GM19468 (cell line): ENCODE data around the gene CHRM1.
"Not testable (repeated sequence)": the region's sequence is repeated elsewhere in the genome, so short reads cannot be mapped to it uniquely, and the experiment has no call there.

Experiments
- ATAC-seq: cut with Tn5 transposase; IDR thresholded peaks from one replicate; pipeline ENCODE4 v1.9.1; 2021; ENCODE audit warnings: mild to moderate bottlenecking, moderate library complexity, moderate number of reproducible peaks; ENCODE audit not compliant: unreplicated experiment; ENCODE audit errors: extremely low read depth

The CHRM1 gene

GRCh38 chr11:62880231-62880802, 40.8 kb downstream of the CHRM1 start:
- ATAC-seq, result no peak

- no peak for ATAC-seq
Measured at GRCh38 chr11:62879235-62879978, 41.8 kb downstream of the CHRM1 start.

GRCh38 chr11:62876712-62877111, 44.5 kb downstream of the CHRM1 start:
- no peak for ATAC-seq

GRCh38 chr11:62875698-62876478, 45.3 kb downstream of the CHRM1 start:
- no peak for ATAC-seq

- ATAC-seq, result no peak
Measured at GRCh38 chr11:62874851-62875250, 46.3 kb downstream of the CHRM1 start.

GRCh38 chr11:62865635-62866034, 55.5 kb downstream of the CHRM1 start:
- ATAC-seq, result no peak

- ATAC-seq, result no peak
Measured at GRCh38 chr11:62863687-62864335, 57.4 kb downstream of the CHRM1 start.

GRCh38 chr11:62861564-62862192, 59.5 kb downstream of the CHRM1 start:
- not testable (repeated sequence) for ATAC-seq

- ATAC-seq, result no peak
Measured at GRCh38 chr11:62860835-62861563, 60.2 kb downstream of the CHRM1 start.

- ATAC-seq, result not testable (repeated sequence)
Measured at GRCh38 chr11:62859281-62859703, 61.9 kb downstream of the CHRM1 start.
